KMS-11 (cell line): ENCODE results near the gene EPB41L1.

Source experiments
- H2AFZ ChIP-seq: fragments of 200-600 bp; sonication (generic); 2 replicates; pipeline ENCODE4 v1.6.1; 2016; ENCODE audit warnings: antibody characterized with exemption, mixed run types, low read depth
- H3K27ac ChIP-seq: fragments of 200-600 bp; sonication (generic); 2 replicates; pipeline ENCODE4 v1.6.1; 2016; ENCODE audit warnings: mild to moderate bottlenecking, mixed run types
- H3K27me3 ChIP-seq: fragments of 200-600 bp; sonication (generic); 2 replicates; pipeline ENCODE4 v1.6.1; 2017; ENCODE audit warnings: mild to moderate bottlenecking, low read depth, mixed run types, moderate library complexity; ENCODE audit not compliant: insufficient read depth
- H3K36me3 ChIP-seq: fragments of 200-600 bp; sonication (generic); 2 replicates; pipeline ENCODE4 v1.6.1; 2017; ENCODE audit warnings: mild to moderate bottlenecking, mixed run types; ENCODE audit not compliant: insufficient read depth
- H3K4me1 ChIP-seq: fragments of 200-600 bp; sonication (generic); 2 replicates; pipeline ENCODE4 v1.6.1; 2016; ENCODE audit warnings: mild to moderate bottlenecking, low read depth, mixed run types; ENCODE audit not compliant: poor library complexity, severe bottlenecking
- H3K4me2 ChIP-seq: fragments of 200-600 bp; sonication (generic); 2 replicates; pipeline ENCODE4 v1.7.0; 2016; ENCODE audit warnings: mild to moderate bottlenecking, mixed run types
- H3K4me3 ChIP-seq: fragments of 200-600 bp; sonication (generic); IDR thresholded peaks from 2 replicates; pipeline ENCODE4 v1.6.1; 2017; ENCODE audit warnings: low read depth, low read length, mixed read lengths; ENCODE audit not compliant: insufficient read depth
- H3K79me2 ChIP-seq: fragments of 200-600 bp; sonication (generic); 2 replicates; pipeline ENCODE4 v1.6.1; 2016; ENCODE audit warnings: low read depth, mixed run types; ENCODE audit not compliant: insufficient read depth
- H3K9ac ChIP-seq: fragments of 200-600 bp; sonication (generic); 2 replicates; pipeline ENCODE4 v1.6.1; 2016; ENCODE audit warnings: mild to moderate bottlenecking, mixed run types
- H4K20me1 ChIP-seq: fragments of 200-600 bp; sonication (generic); 2 replicates; pipeline ENCODE4 v1.6.1; 2016; ENCODE audit warnings: mild to moderate bottlenecking, mixed run types; ENCODE audit not compliant: insufficient read depth
- TF ChIP-seq, protein P1 (sequence below): fragments of 200-600 bp; sonication (generic); conservative IDR thresholded peaks from 2 replicates; pipeline ENCODE4 v1.6.1; 2017; ENCODE audit warnings: low read depth, mild to moderate bottlenecking, antibody characterized with exemption, low read length, moderate library complexity, mixed read lengths

Gene EPB41L1

DNA sequence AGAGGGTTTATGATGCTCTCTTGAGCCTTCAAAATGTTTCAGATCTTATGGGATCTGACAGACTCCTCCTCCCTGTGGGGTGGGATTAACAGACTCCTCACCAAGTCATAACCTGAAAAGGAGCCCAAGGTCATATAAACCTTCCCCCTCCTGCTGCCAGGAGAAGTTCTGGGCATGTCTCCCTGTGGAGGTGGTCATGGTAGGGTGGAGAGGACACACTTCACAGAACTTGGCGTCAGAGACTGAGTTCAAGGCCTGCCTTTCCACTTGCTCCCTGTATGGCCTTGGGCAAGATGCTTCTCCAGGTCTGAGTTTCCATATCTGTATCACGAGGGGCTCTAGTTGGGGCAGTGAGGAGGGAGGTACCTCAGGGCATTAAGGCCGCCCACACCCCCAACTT is 49.3 kb downstream of the EPB41L1 start:
- TF ChIP-seq, protein P1, sequence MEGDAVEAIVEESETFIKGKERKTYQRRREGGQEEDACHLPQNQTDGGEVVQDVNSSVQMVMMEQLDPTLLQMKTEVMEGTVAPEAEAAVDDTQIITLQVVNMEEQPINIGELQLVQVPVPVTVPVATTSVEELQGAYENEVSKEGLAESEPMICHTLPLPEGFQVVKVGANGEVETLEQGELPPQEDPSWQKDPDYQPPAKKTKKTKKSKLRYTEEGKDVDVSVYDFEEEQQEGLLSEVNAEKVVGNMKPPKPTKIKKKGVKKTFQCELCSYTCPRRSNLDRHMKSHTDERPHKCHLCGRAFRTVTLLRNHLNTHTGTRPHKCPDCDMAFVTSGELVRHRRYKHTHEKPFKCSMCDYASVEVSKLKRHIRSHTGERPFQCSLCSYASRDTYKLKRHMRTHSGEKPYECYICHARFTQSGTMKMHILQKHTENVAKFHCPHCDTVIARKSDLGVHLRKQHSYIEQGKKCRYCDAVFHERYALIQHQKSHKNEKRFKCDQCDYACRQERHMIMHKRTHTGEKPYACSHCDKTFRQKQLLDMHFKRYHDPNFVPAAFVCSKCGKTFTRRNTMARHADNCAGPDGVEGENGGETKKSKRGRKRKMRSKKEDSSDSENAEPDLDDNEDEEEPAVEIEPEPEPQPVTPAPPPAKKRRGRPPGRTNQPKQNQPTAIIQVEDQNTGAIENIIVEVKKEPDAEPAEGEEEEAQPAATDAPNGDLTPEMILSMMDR, result no peak
- H2AFZ ChIP-seq, result no peak overlapping the region
- H3K4me3 ChIP-seq, result no peak overlapping the region
- H3K4me1 ChIP-seq, result peaks cover 7% of the 10 kb centered on the region
- no peaks in the 10 kb centered on the region for H3K79me2 ChIP-seq
- no peak overlapping the region for H3K9ac ChIP-seq
- H3K36me3 ChIP-seq, result no peaks in the 10 kb centered on the region
- no peak overlapping the region for H3K4me2 ChIP-seq
- no peak overlapping the region for H3K27ac ChIP-seq
- H4K20me1 ChIP-seq, result no peaks in the 10 kb centered on the region
- H3K27me3 ChIP-seq, result no peaks in the 10 kb centered on the region

DNA sequence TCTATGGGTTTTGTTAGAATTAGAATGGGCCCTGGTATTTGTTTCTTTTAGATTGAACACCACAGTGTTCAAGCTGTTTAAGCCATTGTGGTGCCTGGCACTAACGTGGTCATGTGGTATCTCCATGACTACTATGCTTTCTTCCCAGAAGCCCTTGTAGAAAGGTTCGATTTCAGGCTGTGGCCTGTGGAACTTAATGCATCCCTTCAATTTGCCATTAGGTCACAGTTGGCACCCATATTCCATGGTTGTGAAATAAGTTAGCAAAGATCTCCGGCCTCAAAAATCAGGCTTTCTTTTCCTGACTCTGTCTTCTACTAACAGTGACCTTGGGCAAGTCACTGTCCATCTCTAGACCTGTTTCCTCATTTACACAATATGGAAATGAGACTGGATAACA is 50.5 kb downstream of the EPB41L1 start:
- Histone ChIP-seq H3K36me3 (no peaks in the 10 kb centered on the region), H2AFZ (no peak overlapping the region), H4K20me1 (no peaks in the 10 kb centered on the region), H3K27me3 (no peaks in the 10 kb centered on the region), H3K27ac (no peak overlapping the region), H3K9ac (no peak overlapping the region), H3K79me2 (no peaks in the 10 kb centered on the region), H3K4me3 (no peak overlapping the region), H3K4me2 (no peak overlapping the region), H3K4me1 (peaks cover 7% of the 10 kb centered on the region)
- TF ChIP-seq, protein P1, result no peak

DNA sequence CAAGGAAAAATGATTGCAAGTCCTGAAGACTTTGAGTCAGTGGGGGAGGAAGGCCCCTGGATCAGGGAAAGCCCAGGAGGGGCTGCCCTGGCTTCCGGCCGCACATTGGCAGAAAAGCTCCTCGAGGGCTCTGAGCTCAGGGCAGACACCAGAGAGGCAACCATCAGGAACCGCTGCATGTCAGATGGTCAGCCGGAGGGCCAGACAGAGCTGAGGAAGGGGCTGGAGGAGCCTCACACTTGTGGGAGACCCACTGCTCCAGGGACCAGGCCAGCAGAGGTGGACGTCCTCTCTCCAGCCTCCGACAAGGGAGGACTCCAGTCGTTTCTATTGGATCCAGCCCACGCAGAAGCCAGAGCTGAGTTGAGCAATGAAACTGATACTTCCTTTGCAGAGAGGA is 51.5 kb downstream of the EPB41L1 start:
- no peaks in the 10 kb centered on the region for H3K79me2 ChIP-seq
- no peaks in the 10 kb centered on the region for H3K36me3 ChIP-seq
- TF ChIP-seq, protein P1, result no peak
- H2AFZ ChIP-seq, result no peak overlapping the region
- no peak overlapping the region for H3K27ac ChIP-seq
- H3K27me3 ChIP-seq, result no peaks in the 10 kb centered on the region
- H3K4me3 ChIP-seq, result no peak overlapping the region
- H3K4me1 ChIP-seq, result peaks cover 7% of the 10 kb centered on the region
- H3K9ac ChIP-seq, result no peak overlapping the region
- H4K20me1 ChIP-seq, result no peaks in the 10 kb centered on the region
- H3K4me2 ChIP-seq, result no peak overlapping the region

DNA sequence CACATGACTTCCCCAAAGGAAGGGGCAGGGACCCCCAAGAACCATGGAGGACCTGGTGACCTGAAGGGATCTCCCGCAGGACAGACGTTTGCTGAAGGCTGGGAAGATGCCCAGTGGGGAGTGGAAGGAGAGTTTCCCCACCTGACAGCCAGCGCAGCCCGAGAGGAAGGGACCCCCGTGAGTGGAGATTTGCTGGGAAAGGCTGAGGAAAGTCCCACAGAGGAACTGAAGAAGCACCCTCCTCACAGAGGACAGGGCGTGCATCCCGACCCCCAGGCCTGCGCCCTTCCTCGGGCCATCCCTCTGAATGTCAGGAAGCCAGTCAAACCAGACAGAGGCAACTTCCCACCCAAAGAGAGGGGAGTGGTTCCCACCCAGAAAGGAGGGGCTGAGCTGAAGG is 52.1 kb downstream of the EPB41L1 start:
- H4K20me1 ChIP-seq, result no peaks in the 10 kb centered on the region
- peaks cover 7% of the 10 kb centered on the region for H3K4me1 ChIP-seq
- TF ChIP-seq, protein P1, result no peak
- no peak overlapping the region for H3K4me2 ChIP-seq
- H3K4me3 ChIP-seq, result no peak overlapping the region
- H2AFZ ChIP-seq, result no peak overlapping the region
- no peaks in the 10 kb centered on the region for H3K27me3 ChIP-seq
- no peak overlapping the region for H3K27ac ChIP-seq
- no peak overlapping the region for H3K9ac ChIP-seq
- no peaks in the 10 kb centered on the region for H3K36me3 ChIP-seq
- no peaks in the 10 kb centered on the region for H3K79me2 ChIP-seq
